Stimulated activated CD8-positive, alpha-beta memory T cell treated with anti-CD3 and anti-CD28 coated beads, Interleukin-4, amount 100 ng/mL, for 4 hours (primary cell): ENCODE data around the gene LMF1.

Experiments
- DNase-seq, 2 donors: peaks; one replicate each; pipeline ENCODE4 v3.0.0-alpha.2; 2020; ENCODE audit warnings: low read depth in 2 of 2, low spot score in 1 of 2

The LMF1 gene

DNA sequence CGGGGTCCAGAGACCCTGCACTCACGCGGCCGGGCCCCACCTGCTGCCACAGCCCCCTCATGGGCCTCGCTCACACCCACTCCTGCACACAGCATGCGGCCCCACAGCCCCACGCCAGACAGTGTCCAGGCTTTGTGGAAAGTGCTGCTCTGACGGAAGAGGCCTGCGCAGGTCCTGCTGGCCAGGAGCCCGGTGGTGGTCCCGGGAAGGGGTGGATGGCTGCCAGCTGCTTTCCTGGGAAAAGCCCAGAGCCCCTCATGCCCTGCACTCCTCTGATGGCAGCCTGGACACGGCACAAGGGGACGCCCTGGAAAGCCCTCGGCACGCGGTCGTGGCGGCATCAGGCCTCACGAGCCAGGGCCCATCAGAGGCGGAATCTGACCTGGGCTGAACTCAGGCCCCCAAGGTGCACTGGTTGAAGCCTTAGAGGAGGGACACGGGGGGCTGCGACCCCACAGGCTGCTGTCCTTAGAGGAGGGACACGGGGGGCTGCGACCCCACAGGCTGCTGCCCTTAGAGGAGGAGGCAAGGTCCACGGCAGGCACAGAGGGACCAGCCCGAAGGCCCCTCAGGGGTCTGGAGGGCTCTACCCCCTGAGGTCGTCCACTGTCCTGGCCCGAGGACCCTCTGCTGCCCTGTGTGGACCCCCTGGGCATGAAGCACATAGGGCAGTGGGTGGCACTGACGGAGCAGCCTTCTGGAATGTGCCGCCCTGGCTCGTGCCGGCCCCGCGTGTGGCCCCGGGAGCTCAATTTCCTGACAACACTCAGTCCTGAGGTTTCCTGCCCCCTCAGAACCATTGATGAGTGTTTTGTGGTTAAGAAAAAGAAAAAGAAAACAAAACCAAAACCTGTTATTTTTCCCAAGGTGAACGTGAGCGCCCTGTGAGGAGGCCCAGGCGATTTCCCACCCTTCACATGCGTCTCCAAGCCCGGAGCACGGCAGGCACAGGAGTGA lies 32.9 kb upstream of the LMF1 start:
- DNase-seq, result no peak

DNA sequence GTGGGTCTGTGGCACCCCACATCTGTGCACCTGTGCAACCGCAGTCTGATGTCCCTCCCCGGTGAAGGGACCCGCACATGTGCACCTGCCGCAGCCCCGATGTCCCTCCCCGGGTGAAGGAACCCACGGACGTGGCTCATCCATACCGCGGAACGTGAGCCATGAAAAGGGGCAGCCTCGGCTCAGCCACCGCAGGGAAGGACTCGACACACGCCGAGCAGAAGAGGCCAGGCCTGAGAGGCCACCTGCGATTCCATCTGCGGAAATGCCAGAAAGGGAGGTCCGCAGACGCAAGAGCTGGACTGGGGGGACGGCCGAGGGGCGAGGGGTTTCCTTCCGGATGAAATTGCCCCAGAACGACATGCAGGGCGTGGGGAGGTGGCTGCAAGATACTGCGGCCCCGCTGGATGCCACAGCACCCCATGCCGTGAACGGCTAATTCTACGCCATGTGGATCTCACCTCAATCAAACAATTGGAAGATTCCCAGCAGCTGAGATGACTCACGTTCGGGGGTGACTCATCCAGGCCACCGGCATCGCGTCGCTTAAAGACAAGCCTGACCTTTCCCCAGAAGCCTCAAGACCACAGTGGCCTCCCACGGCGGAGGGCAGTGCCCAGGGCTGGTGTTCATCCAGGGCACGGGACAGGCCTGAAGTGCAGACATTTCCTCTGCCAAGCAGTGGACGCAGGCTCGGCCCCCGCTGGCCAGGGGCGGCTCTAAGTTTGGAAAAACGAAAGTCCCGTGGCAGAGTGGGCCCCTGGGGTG lies 31.8 kb upstream of the LMF1 start:
- peak; percentile 64 to 77 for DNase-seq

DNA sequence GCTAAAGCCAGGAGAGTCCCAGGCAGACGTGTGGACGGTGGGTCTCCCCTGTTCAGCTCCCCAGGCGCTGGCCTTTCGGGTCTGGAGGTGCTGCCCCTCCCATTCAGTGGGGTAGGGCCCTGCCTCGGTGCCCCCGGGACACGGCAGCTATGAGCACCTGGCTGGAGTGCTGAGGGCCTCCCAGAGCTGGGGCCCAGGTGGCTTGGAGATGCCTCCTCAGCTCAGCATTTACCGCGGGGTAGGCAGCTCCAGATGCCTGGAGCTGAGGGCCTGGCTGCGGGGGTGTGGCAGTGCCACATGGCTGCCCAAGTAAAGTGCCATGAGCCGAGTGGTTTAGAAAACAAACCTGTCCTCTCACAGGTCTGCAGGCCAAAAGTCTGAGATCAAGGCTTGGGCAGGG lies 30.3 kb upstream of the LMF1 start:
- DNase-seq, result no peak

DNA sequence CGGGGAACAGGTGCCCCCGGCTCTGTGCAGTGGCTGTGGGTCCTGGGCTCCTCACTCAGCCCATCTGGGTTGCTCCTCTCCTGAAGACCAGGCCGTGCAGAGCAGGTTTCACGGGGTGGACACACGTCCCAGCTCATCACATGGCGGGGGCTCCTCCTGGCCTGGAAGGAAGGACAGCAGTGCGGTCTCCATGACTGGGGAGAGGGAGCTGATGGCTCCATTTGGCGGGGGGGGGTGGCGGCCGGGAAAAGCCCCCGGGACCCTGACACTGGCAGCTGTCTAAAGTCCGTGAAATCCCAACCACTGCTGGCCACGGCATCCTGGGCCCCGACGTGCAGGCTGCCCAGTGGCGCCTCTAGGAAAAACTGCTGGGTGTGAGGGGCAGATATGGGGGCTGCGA lies 29.8 kb upstream of the LMF1 start:
- no peak for DNase-seq

DNA sequence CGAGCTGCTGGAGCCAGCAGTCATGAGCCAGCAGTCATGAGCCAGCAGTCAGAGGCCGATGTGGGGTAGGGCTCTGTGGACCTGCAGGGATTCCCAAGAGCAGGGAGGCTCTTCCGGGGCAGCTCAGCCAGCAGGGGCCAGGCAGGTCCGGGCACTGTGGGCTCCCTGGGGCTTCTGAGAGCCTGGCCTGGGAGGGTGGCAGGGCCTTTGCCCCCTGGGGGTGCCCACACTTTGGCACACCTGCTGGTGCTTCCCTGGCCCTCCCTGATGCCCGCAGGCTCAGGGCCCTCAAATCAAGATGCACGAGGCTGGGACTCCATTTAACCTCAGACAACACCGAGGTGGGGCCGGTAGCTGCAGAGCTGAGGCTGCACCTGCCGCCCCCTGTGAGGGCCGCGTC lies 28.9 kb upstream of the LMF1 start:
- no peak for DNase-seq

DNA sequence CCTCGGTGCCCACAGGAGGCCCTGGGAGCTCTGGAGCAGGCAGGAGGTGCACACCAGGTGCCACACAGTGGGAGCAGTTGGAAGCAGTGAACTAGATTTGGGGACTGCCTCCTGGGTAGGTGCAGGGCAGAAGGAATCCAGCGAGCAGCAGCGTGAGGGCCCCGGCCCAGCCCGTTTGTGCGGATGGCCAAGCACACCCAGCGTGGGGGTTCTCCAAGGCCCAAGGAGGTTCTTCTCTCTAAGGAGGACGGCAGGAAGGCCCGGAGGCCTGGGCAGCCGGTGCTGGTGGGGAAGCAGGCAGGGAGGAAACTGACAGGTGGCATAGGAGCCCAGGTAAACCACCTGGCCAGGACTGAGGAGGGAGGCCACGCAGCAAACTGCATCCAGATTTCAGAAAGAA lies 27.8 kb upstream of the LMF1 start:
- DNase-seq, result no peak

DNA sequence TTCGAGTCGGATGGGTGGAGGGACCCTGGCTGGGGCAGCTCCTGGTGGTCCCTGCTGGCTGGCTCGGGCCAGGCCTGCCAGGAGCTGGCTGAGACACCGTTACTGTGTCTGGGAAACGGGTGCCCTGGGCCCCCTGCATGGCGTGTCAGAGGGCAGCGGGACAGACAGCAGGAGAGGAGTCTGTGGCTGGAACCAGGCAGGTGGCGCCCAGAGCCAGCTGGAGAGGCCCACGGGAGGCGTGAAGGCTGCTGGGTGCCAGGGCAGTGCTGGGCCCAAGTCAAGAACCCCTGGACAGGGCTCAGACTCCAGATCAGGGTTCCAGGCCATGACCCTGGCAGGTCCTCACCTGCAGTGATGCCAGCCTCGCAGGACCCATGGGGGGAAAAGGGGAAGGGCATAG lies 27.4 kb upstream of the LMF1 start:
- DNase-seq, result no peak

DNA sequence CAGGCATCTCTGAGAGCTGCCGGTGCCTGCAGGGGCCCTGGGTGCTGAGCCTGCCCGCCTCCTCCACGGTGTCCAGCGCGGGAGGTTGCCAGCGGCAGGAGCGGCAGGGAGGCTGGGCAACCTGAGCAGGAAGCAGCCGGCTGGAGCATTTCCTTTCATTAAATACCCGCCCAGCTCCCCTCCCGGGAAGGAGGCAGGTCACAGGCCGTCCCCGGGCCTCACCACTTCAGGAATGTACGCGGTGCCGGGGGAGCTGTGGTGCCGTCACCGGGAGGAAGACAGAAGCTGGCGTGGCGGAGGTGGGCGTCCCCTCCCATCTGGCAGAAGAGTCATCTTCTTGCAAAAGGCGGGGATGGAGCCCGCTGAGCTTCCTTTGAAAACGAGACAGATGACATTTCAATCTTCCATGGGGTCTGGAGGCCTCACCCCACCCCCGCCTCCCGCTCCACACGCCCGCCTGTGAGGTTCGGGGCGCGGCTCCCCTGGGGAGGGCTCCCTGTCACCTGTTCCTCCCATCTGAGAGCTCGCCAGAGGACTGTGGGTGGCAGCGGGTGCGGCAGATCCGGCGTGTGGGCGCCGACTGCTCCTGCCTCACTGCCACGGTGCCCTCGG lies 26.8 kb upstream of the LMF1 start:
- DNase-seq, result peak; percentile 47 to 71

DNA sequence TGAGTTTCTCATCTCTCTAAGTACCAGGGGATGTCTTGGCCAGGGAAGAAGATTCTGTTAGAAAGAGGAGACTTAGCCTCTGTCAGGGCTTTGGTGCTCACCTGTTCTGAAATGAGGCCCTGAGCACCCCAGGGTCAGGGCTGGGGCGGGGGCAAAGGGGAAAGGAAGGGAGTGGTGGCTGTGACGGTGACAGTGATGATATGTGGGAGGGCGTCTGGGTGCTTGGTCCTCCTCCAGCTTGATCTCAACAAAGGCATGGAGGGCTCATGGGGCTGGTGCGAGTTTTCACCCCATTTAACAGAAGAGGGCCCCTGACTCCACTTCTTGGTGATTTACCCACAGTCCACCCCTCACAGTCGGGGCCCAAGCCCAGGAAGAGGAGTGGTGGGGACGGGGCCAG lies 25.9 kb upstream of the LMF1 start:
- DNase-seq, result no peak

DNA sequence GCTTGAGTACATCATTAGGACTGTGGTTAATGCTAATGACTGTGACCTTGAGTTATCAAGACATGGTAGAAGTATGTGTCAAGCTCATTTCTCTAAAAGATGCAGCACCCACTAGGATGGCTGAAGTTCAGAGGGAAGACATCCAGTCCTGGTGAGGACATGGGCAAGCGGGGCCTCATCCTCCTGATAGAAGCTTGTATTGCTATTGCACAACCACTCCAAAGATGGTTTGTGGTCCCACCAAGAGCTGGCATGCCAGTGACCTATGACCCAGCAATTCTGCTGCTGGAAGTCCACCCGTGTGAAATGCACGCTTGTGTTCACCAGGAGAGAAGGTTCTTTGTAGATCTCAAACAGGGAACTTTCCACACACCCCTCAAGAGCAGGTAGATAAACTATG lies 25.0 kb upstream of the LMF1 start:
- no peak for DNase-seq

DNA sequence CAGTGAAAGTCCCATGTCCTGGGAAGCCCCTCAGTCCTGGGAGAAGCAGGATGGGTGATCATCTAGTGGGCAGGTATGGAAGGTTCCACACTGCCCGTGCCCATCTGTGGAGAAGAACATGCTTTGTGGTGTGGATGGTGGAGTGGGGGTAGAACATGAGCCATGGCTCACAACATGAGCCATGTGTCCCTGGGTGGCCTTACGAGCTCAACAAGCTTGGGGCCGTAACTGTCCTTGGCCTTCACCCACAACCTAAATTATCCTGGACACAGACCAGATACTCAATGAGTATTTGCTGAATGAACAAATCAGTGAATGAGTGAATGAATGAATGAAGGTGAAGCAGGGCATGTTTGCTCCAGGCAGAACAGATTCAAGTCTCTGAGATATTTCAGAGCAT lies 24.3 kb upstream of the LMF1 start:
- DNase-seq, result no peak

DNA sequence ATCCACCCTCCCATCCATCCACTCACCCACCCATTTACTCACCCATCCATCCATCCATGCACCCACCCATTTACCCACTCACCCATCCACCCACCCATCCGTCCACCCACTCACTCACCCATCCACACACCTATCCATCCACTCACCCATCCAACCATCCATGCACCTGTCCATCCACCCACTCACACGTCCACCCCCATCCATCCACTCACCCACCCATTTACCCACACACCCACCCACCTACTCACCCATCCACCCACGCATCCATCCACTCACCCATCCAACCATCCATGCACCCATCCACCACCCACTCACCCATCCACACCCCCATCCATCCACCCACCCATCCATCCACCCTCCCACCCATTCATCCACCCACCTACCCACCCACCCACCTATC lies 22.9 kb upstream of the LMF1 start:
- DNase-seq, result no peak

DNA sequence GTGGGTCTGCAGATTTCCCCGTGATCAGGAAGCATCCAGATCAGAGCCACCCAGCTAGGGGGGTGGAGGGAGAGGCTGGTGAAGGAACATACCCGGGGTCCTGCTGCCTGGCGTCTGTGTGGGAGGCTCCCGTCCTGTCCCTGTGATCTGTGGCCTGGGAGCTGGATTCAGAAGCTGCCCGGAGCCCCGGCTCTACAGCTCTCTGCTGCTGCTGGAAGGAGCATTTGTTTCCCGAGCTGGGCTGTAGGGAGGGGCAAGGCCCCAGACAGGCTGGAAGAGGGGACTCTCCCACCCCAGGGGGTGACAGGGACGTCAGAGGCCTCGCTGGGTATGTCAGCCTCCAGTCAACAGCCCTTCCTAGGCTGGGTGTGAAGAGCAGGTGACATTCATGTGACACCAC lies 21.0 kb upstream of the LMF1 start:
- no peak for DNase-seq

DNA sequence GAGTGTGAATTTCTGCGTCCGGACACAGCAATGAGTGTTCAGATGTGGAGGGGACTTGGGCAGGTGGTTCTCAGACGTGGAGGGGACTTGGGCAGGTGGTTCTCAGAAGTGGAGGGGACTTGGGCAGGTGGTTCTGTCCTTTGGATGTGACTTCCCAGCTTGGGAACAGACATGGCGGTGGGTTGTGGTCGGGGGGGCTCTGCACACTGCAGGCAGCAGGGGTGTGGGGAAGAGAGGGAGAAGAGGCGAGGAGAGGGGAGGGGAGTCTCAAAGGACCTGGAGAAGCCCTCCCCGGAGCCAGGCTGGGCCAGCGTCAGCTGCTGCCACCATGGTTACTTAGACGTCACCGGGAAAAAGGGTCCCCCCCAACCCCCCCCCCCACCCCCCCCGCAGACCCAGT lies 20.6 kb upstream of the LMF1 start:
- DNase-seq, result no peak

DNA sequence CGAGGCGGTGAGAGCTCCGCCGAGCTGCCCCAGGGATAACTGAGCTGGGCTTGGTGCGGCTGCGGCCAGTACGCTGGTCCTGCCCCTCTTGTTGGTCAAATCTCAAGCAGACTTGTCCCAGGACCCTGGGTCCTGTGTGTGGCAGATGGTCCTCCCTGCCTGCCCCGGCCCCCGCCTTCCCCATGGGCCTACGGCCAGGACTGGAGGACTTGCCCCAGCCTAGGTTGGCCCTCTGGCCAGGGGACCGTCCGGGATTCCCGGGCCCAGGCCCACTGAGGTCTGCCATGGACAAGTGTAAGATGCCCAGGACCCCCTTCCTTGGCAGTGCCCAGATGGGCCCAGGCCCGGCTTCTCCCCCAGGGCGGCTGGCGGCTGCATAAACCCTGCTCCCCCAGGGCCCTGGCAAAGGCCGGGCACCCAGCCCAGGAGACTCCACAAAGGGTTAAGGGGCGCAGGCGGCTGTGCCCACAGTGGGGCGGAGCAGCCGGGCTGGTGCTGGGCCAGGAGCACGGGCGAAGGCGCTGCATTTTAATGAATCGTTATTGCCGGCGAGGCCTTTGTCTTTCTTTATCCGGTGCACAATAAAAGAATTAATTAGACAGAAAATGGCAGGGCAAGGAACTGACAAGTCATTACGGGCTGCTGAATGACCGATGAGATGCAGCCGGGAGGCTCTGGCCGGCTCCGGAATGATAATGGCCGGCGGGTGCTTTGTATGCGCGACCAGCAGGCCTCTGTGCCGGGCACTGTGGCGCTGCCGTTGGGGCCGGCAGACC lies 19.9 kb upstream of the LMF1 start:
- DNase-seq, result no peak

DNA sequence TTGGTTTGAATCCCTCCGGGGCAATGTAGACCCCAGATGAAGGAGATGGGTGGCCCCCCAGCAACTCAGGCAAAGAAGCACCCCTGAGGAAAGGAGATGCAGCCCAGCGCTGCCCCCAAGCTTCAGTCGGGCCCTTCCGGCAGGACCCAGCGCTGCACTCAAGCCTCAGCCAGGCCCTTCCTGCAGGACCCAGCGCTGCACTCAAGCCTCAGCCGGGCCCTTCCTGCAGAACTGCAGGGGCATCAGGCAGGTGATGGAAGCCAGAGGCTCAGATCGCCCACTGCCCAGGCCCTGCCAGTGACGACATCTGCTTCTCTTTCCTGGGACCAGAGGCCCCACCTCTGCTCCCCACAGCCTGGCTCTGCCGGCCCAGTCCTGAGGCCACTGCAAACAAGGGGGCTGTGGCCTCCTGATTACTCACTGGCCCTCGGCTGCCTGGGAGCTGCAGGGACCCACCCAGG lies 18.6 kb upstream of the LMF1 start:
- no peak for DNase-seq

DNA sequence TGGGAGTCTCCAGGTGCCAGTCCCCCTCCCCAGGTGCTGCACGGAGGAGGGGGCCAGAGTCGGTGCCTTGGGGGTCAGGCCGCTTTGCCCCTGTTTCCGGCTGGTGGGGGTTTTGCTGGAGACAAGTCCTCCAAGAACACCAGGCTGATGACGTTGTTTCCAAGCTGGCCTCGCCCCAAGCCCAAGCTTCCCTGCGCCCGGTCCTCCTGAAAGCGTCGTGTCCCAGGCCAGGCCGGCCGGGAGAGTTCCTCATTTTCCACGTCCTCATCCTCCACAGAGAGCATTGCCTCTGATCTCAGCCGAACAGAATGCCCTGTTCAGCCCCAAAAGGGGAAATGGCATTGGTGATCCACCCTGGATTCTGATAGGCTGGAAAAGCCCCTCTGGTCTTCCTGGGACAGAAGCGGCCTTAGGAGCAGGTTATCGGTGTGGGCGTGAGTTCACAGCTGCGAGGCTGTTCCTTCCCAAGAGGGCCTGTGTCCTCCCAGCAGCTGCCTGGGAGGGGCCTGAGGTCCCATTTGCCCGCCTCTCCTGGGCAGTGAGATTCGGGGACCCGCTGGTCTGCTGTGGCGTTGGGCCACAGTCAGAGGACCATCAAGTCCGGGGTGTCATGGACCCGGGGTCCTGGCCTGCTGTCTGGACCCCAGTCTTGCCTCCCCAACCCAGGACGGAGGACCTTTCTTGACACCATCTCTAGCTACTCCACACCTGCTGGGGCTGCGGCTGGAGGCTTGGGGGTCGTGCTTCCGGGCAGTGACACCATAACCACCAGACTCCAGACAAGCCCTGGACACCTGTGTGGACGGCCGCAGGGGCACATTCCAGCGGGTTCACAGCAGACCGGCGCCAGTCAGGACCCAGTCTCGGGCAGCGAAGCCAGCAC lies 17.9 kb upstream of the LMF1 start:
- no peak for DNase-seq

DNA sequence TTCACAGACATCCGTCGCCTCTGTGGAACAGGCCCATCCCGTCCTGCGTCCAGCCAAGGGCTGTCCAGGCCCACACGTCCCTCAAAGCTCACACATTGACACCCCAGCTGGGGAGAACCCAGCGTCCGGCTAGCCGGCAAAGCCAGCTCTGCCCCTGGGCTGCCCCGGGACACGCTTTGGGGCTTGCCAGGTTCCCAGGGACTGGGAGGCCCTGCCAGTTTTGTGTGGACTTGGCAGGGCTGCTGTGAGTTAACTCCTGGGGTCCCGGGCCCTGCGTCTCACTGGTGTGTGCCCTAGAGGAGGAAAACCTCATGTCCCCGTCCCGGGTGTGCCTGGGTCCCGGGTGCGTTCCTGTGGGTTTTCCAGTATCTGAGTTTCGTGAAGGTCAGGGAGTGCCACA lies 17.1 kb upstream of the LMF1 start:
- DNase-seq, result no peak

DNA sequence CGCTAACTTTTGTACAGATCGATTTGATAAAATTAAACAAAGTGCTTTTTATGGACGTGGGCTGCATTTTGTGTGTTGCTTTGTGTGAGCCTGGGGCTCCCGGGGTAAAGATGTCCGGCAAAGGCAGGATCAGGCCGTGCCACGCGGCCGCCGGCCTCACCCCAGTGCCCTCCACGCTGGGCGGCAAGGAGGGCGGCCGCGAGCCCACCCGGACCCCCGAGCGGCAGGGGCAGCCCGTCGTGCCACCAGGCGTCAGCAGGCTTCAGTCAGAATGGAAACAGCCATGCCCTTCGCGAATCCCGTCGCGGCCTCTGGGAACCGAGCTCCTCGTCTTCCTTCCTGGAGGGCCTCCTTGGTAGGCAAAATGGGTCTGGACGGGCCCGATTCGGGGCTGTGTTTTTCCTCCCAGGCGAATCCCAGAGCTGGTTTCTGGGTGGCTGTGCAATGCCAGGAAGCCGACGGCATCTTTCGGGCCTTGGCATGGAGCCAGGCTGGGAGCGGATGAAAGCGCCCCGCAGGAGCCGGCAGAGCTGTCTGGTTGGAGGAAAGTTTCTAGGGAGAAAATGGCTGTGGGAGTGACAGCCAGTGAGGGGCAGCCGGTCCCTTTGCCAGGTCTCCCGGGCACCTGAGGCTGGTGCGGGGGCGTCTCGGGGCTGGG lies 16.3 kb upstream of the LMF1 start:
- no peak for DNase-seq

DNA sequence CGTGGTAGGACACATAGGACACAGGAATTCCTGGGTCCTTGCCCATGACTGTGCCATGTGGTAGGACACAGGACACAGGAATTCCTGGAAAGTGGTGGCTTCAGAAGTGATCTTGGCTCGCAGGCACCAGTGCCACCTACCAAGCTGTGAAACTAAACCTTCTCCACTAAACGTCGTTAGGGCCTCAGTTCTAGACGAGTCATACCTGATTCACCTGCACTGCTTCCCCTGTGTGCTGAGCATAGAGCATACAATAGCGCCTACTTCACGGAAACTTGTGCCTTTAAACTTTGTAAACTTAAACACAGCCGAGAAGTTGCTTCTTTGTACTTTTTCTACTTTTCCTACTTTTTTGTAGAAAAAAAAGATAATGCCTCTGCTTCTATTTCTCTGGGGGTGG lies 15.6 kb upstream of the LMF1 start:
- no peak for DNase-seq
